Natural killer cell (primary cell): ENCODE measurements around the gene UTP4. TPM values are rescaled to one million over a fixed set of nuclear protein-coding genes. Genes with fewer than 3 reads are reported as not detected.

Experiments
- ATAC-seq, 3 donors: fragments of 150-1000 bp in 2 of 3; fragments of 200-7000 bp in 1 of 3; cut with Tn5 transposase; 1 replicate in 1 of 3; 2 replicates in 2 of 3; pipeline ENCODE4 v1.10.0; 2021; ENCODE audit warnings: mild to moderate bottlenecking in 2 of 3, moderate library complexity in 2 of 3
- DNase-seq, 2 donors: peaks; one replicate each; pipeline versions ENCODE4 v3.0.0 to v3.0.0-alpha.2; 2013 to 2021; ENCODE audit warnings: mixed read lengths in 1 of 2
- H3K27ac ChIP-seq: one replicate; pipeline ENCODE4 v1.5.1; 2013; ENCODE audit warnings: mild to moderate bottlenecking, low read length
- H3K27me3 ChIP-seq: one replicate; pipeline ENCODE4 v1.6.1; 2013; ENCODE audit warnings: low read length; ENCODE audit not compliant: control insufficient read depth, insufficient read depth
- H3K36me3 ChIP-seq: one replicate; pipeline ENCODE4 v1.6.1; 2013; ENCODE audit warnings: low read length; ENCODE audit not compliant: control insufficient read depth, insufficient read depth
- H3K4me1 ChIP-seq: one replicate; pipeline ENCODE4 v1.6.1; 2013; ENCODE audit warnings: low read length; ENCODE audit not compliant: control insufficient read depth, insufficient read depth
- H3K4me3 ChIP-seq: one replicate; pipeline ENCODE4 v1.5.1; 2013; ENCODE audit warnings: low read length
- H3K9me3 ChIP-seq: one replicate; pipeline ENCODE4 v1.6.1; 2013; ENCODE audit warnings: low read length; ENCODE audit not compliant: control insufficient read depth, insufficient read depth
- H3K27ac Mint-ChIP-seq, 2 donors: one replicate each; pipeline ENCODE4 v1.8.0; 2022; ENCODE audit warnings: mild to moderate bottlenecking in 2 of 2, mixed read lengths in 2 of 2, moderate library complexity in 1 of 2
- H3K27me3 Mint-ChIP-seq, 2 donors: one replicate each; pipeline ENCODE4 v1.8.0; 2022; ENCODE audit warnings: low read depth in 2 of 2, mixed read lengths in 2 of 2
- H3K36me3 Mint-ChIP-seq: one replicate; pipeline ENCODE4 v1.8.0; 2022; ENCODE audit warnings: mixed read lengths
- H3K4me1 Mint-ChIP-seq, 2 donors: one replicate each; pipeline ENCODE4 v1.8.0; 2022; ENCODE audit warnings: mixed read lengths in 2 of 2
- H3K4me3 Mint-ChIP-seq: one replicate; pipeline ENCODE4 v1.8.0; 2022; ENCODE audit warnings: mild to moderate bottlenecking, moderate library complexity, mixed read lengths
- H3K9me3 Mint-ChIP-seq, 2 donors: one replicate each; pipeline ENCODE4 v1.8.0; 2022; ENCODE audit warnings: mixed read lengths in 2 of 2
- CTCF ChIP-seq: fragments of 200-600 bp; IDR thresholded peaks from one replicate; pipeline ENCODE4 v1.8.0; 2022; ENCODE audit warnings: antibody characterized with exemption
- WGBS: methylation state at CpG from one replicate; pipeline ENCODE4 v1.1.7; 2013; ENCODE audit warnings: missing lambda C conversion rate; ENCODE audit not compliant: insufficient coverage; 5-methylcytosine and 5-hydroxymethylcytosine counted together
- intact Hi-C: fragments of 100-400 bp; cut with micrococcal nuclease; formaldehyde crosslinking; loops from one replicate; pipeline ENCODE4 v1.14.2; 2022
- total RNA-seq, 4 donors: library from RNA; stranded (reverse); fragments of 120-200 nt in 1 of 4; gene quantifications; one replicate each; pipeline versions ENCODE4 v1.2.3 to v1.2.4, GENCODE V29; 2013 to 2022

The UTP4 gene
- total RNA-seq, 3 donors from 2014 or later (not counting 1 experiment from before 2014, with no cell fraction given), result 23.2 to 42.6 (median 36.3) TPM

GRCh38 chr16:69111876-69112230 lies 20.6 kb upstream of the UTP4 start:
- Histone ChIP-seq H3K4me1 (peaks cover 9% of the 10 kb centered on the region), H3K36me3 (peaks cover 20% of the 10 kb centered on the region), H3K4me3 (no peak overlapping the region), H3K27me3 (peaks cover 9% of the 10 kb centered on the region), H3K9me3 (no peaks in the 10 kb centered on the region), H3K27ac (no peak overlapping the region)
- intact Hi-C loops, result no loop called here
- no peak overlapping the region for H3K4me3 Mint-ChIP-seq
- H3K9me3 Mint-ChIP-seq, result no peaks in the 10 kb centered on the region
- no peak for DNase-seq
- H3K4me1 Mint-ChIP-seq, result peaks cover 3 to 15% of the 10 kb centered on the region in 2 donors
- WGBS, result 90% methylated on average over 5 of the region's 5 CpGs
- no peak for TF ChIP-seq CTCF
- ATAC-seq, result no peak
- peaks cover 4 to 8% of the 10 kb centered on the region in 2 donors for H3K27me3 Mint-ChIP-seq
- no peak overlapping the region for H3K27ac Mint-ChIP-seq
- no peaks in the 10 kb centered on the region for H3K36me3 Mint-ChIP-seq

DNA sequence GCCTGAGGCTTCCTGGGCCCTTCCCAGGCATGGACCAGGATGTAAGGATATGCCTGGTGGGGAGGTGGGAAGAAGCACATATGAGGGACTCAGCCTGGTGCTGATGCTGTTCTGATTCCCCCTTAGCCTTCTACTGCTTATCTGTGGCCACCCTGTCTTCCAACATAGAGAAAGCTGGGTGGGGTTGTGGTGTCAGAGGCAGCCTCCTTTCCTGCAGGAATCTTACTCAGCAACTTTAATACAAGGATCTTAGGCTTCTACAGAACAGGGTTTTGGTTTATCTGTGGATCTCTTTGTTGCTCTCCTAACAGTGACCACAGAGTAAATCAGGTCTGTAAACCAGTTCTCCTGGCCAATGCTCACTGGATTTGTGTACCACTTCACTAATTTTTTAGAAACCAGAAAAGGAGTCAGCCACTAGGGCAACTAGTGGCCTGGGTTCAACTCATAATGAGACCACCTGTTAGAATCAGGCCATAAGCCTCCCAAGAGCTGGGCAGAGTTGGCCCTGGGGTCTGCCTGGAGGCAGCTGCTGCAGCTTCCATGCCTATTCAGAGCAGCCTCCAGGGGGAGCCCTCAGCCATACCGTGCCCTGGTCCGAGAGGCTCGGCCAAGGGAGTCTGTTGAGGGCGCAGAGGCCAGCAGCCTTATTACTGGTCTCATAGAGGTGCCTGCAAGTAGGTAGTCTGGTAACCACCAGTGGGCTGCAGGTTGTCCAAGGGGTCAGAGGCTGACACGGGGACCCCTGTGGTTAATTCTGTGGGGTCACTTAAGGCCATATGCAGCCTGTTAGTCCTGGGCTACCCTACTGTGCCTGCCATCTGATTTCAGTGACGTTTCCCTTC lies 19.9 kb upstream of the UTP4 start:
- TF ChIP-seq CTCF, result peak; percentile 58
- intact Hi-C loops, result no loop called here
- peak; percentile 29 to 61 for DNase-seq
- Histone ChIP-seq H3K27ac (no peak overlapping the region), H3K4me3 (no peak overlapping the region), H3K36me3 (peaks cover 22% of the 10 kb centered on the region), H3K9me3 (no peaks in the 10 kb centered on the region), H3K27me3 (peaks cover 4% of the 10 kb centered on the region), H3K4me1 (peaks cover 3% of the 10 kb centered on the region)
- peak; percentile 60 to 74 (median 74) for ATAC-seq
- peaks cover 0 to 3% of the 10 kb centered on the region in 2 donors for H3K27me3 Mint-ChIP-seq
- no peak overlapping the region for H3K27ac Mint-ChIP-seq
- H3K4me1 Mint-ChIP-seq, result peaks cover 0 to 10% of the 10 kb centered on the region in 2 donors
- no peaks in the 10 kb centered on the region for H3K36me3 Mint-ChIP-seq
- H3K9me3 Mint-ChIP-seq, result no peaks in the 10 kb centered on the region
- WGBS, result 73% methylated on average over 6 of the region's 6 CpGs
- H3K4me3 Mint-ChIP-seq, result no peak overlapping the region

GRCh38 chr16:69113216-69113615 lies 19.2 kb upstream of the UTP4 start:
- TF ChIP-seq CTCF, result no peak
- intact Hi-C loops, result no loop called here
- Mint-ChIP-seq H3K9me3 (no peaks in the 10 kb centered on the region), H3K4me1 (peaks cover 0 to 10% of the 10 kb centered on the region in 2 donors), H3K27me3 (peaks cover 0 to 3% of the 10 kb centered on the region in 2 donors), H3K27ac (no peak overlapping the region), H3K36me3 (no peaks in the 10 kb centered on the region), H3K4me3 (no peak overlapping the region)
- no peak overlapping the region for H3K4me3 ChIP-seq
- no peak overlapping the region for H3K27ac ChIP-seq
- no peaks in the 10 kb centered on the region for H3K27me3 ChIP-seq
- no peaks in the 10 kb centered on the region for H3K9me3 ChIP-seq
- ATAC-seq, result no peak
- DNase-seq, result no peak
- WGBS, result 95% methylated on average over 7 of the region's 7 CpGs
- H3K36me3 ChIP-seq, result peaks cover 29% of the 10 kb centered on the region
- H3K4me1 ChIP-seq, result no peaks in the 10 kb centered on the region
